ENCODE measurements around the gene TBX2. TPM values are rescaled to one million over a fixed set of nuclear protein-coding genes. Genes with fewer than 3 reads are reported as not detected.

The TBX2 gene
- polyA plus RNA-seq, 1 donor (not counting 4 experiments of a cell fraction or from before 2014, with no cell fraction given), result not detected

DNA sequence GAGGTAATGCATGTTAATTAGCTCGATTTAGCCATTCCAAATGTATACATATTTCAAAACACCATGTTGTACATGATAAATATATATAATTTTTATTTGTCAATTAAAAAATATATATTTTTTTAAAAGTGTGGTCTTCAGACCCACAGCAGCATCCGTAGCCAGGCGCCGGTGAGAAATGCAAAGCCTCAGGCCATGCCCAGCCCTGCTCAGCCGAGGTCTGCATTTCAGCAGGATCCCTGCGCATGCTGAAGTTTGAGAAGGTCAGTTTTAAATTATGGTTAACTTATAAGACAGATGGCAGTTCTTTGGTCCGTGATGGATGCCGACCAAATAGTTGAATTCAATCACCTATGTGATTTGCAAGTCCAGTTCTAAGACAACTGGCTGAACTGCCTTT lies 28.0 kb upstream of the TBX2 start:
- Histone ChIP-seq H3K9me1 (ENCODE audit: control insufficient read depth, extremely low read depth, insufficient read depth, low read length) (no peaks in the 10 kb centered on the region), H3K27me3 (ENCODE audit: control insufficient read depth, extremely low read depth, insufficient read depth, low read length) (no peaks in the 10 kb centered on the region), H3K79me2 (ENCODE audit: control insufficient read depth, insufficient read depth, low read length) (no peaks in the 10 kb centered on the region), H3K4me2 (ENCODE audit: control insufficient read depth, extremely low read depth, insufficient read depth, low read depth, low read length) (no peak overlapping the region), H2AFZ (ENCODE audit: control insufficient read depth, low read length) (no peak overlapping the region), H3K27ac (ENCODE audit: control insufficient read depth, insufficient read depth, low read length) (no peak overlapping the region), H3K4me1 (ENCODE audit: control insufficient read depth, extremely low read depth, insufficient read depth, low read length) (no peaks in the 10 kb centered on the region), H3K4me3 (ENCODE audit: control insufficient read depth in 2 of 3, extremely low read depth in 1 of 3, insufficient read depth in 2 of 3, low read depth in 1 of 3, low read length in 3 of 3) (no peak overlapping the region), H3K36me3 (ENCODE audit: control insufficient read depth in 2 of 2, extremely low read depth in 1 of 2, insufficient read depth in 2 of 2, low read length in 2 of 2) (no peaks in the 10 kb centered on the region), H3K9me3 (ENCODE audit: control insufficient read depth, low read depth, low read length) (no peaks in the 10 kb centered on the region), H4K20me1 (ENCODE audit: control insufficient read depth, extremely low read depth, insufficient read depth, low read length) (no peaks in the 10 kb centered on the region), H3K9ac (ENCODE audit: control insufficient read depth, extremely low read depth, insufficient read depth, low read length) (no peak overlapping the region)
- dilution Hi-C loops (cut with MboI; ENCODE audit: extremely low pct_ligation_motif_present, low sequenced_read_pairs), result no loop called here
- TF ChIP-seq CTCF (optimal IDR thresholded peaks at IDR 0.05 in 1 of 3, IDR thresholded peaks at IDR 0.05 in 1 of 3, conservative IDR thresholded peaks at IDR 0.05 in 1 of 3; ENCODE audit: extremely low read depth in 1 of 3, insufficient read depth in 2 of 3, low read length in 3 of 3), result no peak
- TF ChIP-seq EZH2 (IDR thresholded peaks at IDR 0.05; ENCODE audit: low read length), result no peak
- FAIRE-seq (no peak), DNase-seq (ENCODE audit: low read depth, low spot score) (no peak)

- H4K20me1 ChIP-seq (ENCODE audit: control insufficient read depth, extremely low read depth, insufficient read depth, low read length), result no peaks in the 10 kb centered on the region
- H3K4me3 ChIP-seq (ENCODE audit: control insufficient read depth in 2 of 3, extremely low read depth in 1 of 3, insufficient read depth in 2 of 3, low read depth in 1 of 3, low read length in 3 of 3), result no peak overlapping the region
- no peaks in the 10 kb centered on the region for H3K4me1 ChIP-seq (ENCODE audit: control insufficient read depth, extremely low read depth, insufficient read depth, low read length)
- FAIRE-seq (no peak), DNase-seq (ENCODE audit: low read depth, low spot score) (no peak)
- no peak overlapping the region for H3K9ac ChIP-seq (ENCODE audit: control insufficient read depth, extremely low read depth, insufficient read depth, low read length)
- H3K9me3 ChIP-seq (ENCODE audit: control insufficient read depth, low read depth, low read length), result no peaks in the 10 kb centered on the region
- no peaks in the 10 kb centered on the region for H3K79me2 ChIP-seq (ENCODE audit: control insufficient read depth, insufficient read depth, low read length)
- no peaks in the 10 kb centered on the region for H3K27me3 ChIP-seq (ENCODE audit: control insufficient read depth, extremely low read depth, insufficient read depth, low read length)
- no peaks in the 10 kb centered on the region for H3K9me1 ChIP-seq (ENCODE audit: control insufficient read depth, extremely low read depth, insufficient read depth, low read length)
- TF ChIP-seq CTCF (optimal IDR thresholded peaks at IDR 0.05 in 1 of 3, IDR thresholded peaks at IDR 0.05 in 1 of 3, conservative IDR thresholded peaks at IDR 0.05 in 1 of 3; ENCODE audit: extremely low read depth in 1 of 3, insufficient read depth in 2 of 3, low read length in 3 of 3) (no peak), EZH2 (IDR thresholded peaks at IDR 0.05; ENCODE audit: low read length) (no peak)
- dilution Hi-C loops (cut with MboI; ENCODE audit: extremely low pct_ligation_motif_present, low sequenced_read_pairs), result no loop called here
- no peak overlapping the region for H3K4me2 ChIP-seq (ENCODE audit: control insufficient read depth, extremely low read depth, insufficient read depth, low read depth, low read length)
- H2AFZ ChIP-seq (ENCODE audit: control insufficient read depth, low read length), result no peak overlapping the region
- no peaks in the 10 kb centered on the region for H3K36me3 ChIP-seq (ENCODE audit: control insufficient read depth in 2 of 2, extremely low read depth in 1 of 2, insufficient read depth in 2 of 2, low read length in 2 of 2)
- no peak overlapping the region for H3K27ac ChIP-seq (ENCODE audit: control insufficient read depth, insufficient read depth, low read length)
These were observed 27.2 kb upstream of the TBX2 start for GRCh38 chr17:61372436-61372835.

All from keratinocyte (primary cell).